ENCODE measurements around the gene RBMX2. TPM values are rescaled to one million over a fixed set of nuclear protein-coding genes. Genes with fewer than 3 reads are reported as not detected.
A peak's percentile ranks its signal among the peaks of the same experiment; 100 is the strongest.

The RBMX2 gene
- total and polyA plus RNA-seq, 2 experiments from 2014 or later, result 16.1 to 48.9 TPM

- TF ChIP-seq, protein P1, sequence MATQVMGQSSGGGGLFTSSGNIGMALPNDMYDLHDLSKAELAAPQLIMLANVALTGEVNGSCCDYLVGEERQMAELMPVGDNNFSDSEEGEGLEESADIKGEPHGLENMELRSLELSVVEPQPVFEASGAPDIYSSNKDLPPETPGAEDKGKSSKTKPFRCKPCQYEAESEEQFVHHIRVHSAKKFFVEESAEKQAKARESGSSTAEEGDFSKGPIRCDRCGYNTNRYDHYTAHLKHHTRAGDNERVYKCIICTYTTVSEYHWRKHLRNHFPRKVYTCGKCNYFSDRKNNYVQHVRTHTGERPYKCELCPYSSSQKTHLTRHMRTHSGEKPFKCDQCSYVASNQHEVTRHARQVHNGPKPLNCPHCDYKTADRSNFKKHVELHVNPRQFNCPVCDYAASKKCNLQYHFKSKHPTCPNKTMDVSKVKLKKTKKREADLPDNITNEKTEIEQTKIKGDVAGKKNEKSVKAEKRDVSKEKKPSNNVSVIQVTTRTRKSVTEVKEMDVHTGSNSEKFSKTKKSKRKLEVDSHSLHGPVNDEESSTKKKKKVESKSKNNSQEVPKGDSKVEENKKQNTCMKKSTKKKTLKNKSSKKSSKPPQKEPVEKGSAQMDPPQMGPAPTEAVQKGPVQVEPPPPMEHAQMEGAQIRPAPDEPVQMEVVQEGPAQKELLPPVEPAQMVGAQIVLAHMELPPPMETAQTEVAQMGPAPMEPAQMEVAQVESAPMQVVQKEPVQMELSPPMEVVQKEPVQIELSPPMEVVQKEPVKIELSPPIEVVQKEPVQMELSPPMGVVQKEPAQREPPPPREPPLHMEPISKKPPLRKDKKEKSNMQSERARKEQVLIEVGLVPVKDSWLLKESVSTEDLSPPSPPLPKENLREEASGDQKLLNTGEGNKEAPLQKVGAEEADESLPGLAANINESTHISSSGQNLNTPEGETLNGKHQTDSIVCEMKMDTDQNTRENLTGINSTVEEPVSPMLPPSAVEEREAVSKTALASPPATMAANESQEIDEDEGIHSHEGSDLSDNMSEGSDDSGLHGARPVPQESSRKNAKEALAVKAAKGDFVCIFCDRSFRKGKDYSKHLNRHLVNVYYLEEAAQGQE (IDR thresholded peaks at IDR 0.05; ENCODE audit: unreplicated experiment), result no peak
- TF ChIP-seq, protein P2, sequence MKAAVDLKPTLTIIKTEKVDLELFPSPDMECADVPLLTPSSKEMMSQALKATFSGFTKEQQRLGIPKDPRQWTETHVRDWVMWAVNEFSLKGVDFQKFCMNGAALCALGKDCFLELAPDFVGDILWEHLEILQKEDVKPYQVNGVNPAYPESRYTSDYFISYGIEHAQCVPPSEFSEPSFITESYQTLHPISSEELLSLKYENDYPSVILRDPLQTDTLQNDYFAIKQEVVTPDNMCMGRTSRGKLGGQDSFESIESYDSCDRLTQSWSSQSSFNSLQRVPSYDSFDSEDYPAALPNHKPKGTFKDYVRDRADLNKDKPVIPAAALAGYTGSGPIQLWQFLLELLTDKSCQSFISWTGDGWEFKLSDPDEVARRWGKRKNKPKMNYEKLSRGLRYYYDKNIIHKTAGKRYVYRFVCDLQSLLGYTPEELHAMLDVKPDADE (IDR thresholded peaks at IDR 0.05), result no peak
Observed at GRCh38 chrX:130395341-130395740, 6.4 kb upstream of the RBMX2 start (continued).

DNA sequence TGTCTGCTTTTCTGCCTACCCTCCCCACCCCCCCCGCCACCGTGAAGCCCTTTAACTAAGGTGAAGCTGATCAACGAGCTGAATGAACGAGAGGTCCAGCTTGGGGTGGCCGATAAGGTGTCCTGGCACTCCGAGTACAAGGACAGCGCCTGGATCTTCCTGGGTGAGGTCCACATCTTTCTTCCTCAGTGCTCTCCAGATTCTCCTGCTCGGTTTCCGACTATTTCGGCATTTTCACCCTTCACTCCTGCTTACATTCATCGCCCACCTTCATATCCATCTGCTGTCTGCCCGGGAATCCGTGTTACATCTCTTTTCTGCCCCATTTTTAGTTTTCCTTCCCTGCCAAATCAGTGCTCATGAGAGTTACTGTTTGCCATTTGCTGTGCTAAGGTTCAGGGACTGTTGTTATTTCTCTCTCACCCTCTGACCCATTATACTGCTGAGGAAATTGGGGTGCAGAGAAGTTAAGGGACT, 459 bp downstream of the RBMX2 start:
- H3K4me3 Mint-ChIP-seq, result peak overlapping the region; percentile 91
- H3F3A ChIP-seq (replicated peaks; ENCODE audit: low read depth), result no peaks in the 10 kb centered on the region
- no peaks in the 10 kb centered on the region for H3K27me3 ChIP-seq (ENCODE audit: insufficient read depth)
- no peak; the same call in 2 of the 3 replicates for ATAC-seq
- H3K9me3 Mint-ChIP-seq, result no peaks in the 10 kb centered on the region
- H3K4me1 Mint-ChIP-seq, result no peaks in the 10 kb centered on the region
- H3K36me3 ChIP-seq (ENCODE audit: insufficient read depth), result no peaks in the 10 kb centered on the region
- H3K4me1 ChIP-seq (ENCODE audit: insufficient read depth), result no peaks in the 10 kb centered on the region
- H3K27me3 Mint-ChIP-seq (ENCODE audit: insufficient read depth, low read depth, poor library complexity), result peaks cover 7% of the 10 kb centered on the region
- H3K4me3 ChIP-seq, result peak overlapping the region; percentile 79
- H2AFZ ChIP-seq, result no peak overlapping the region
- H3K27ac ChIP-seq (ENCODE audit: low read depth), result no peak overlapping the region
- H3K79me2 ChIP-seq (replicated peaks; ENCODE audit: insufficient read depth), result peaks cover 11% of the 10 kb centered on the region
- H3K27ac Mint-ChIP-seq, result peak overlapping the region; percentile 10; the same call in 1 of the 2 replicates
- H3K36me3 Mint-ChIP-seq (ENCODE audit: low read depth), result peaks cover 11% of the 10 kb centered on the region; the same call in 2 of the 3 replicates
- no peaks in the 10 kb centered on the region for H3K9me2 ChIP-seq (ENCODE audit: insufficient read depth)
- DNase-seq (ENCODE audit: low spot score), result no peak
- H3K4me2 ChIP-seq, result peak overlapping the region; percentile 89
- H4K20me1 ChIP-seq (replicated peaks; ENCODE audit: insufficient read depth), result no peaks in the 10 kb centered on the region
- TF ChIP-seq ZNF114 (CRISPR knock-in tag; IDR thresholded peaks at IDR 0.05), result no peak
- TF ChIP-seq ZNF462 (CRISPR knock-in tag; IDR thresholded peaks at IDR 0.05), result no peak
- TF ChIP-seq, protein P1 (IDR thresholded peaks at IDR 0.05; ENCODE audit: unreplicated experiment), result no peak
- TF ChIP-seq, protein P3, sequence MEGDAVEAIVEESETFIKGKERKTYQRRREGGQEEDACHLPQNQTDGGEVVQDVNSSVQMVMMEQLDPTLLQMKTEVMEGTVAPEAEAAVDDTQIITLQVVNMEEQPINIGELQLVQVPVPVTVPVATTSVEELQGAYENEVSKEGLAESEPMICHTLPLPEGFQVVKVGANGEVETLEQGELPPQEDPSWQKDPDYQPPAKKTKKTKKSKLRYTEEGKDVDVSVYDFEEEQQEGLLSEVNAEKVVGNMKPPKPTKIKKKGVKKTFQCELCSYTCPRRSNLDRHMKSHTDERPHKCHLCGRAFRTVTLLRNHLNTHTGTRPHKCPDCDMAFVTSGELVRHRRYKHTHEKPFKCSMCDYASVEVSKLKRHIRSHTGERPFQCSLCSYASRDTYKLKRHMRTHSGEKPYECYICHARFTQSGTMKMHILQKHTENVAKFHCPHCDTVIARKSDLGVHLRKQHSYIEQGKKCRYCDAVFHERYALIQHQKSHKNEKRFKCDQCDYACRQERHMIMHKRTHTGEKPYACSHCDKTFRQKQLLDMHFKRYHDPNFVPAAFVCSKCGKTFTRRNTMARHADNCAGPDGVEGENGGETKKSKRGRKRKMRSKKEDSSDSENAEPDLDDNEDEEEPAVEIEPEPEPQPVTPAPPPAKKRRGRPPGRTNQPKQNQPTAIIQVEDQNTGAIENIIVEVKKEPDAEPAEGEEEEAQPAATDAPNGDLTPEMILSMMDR (conservative IDR thresholded peaks at IDR 0.05; ENCODE audit: low read depth in 2 of 2), result no peak
- TF ChIP-seq, protein P2 (IDR thresholded peaks at IDR 0.05), result no peak

All from GM23338 (cell line).